OCI-LY7 (cell line): ENCODE data around the gene CNOT6.

Experiments
- EZH2phosphoT487 ChIP-seq: fragments of 200-600 bp; sonication (generic); IDR thresholded peaks from 2 replicates; pipeline ENCODE4 v1.6.1; 2018; ENCODE audit warnings: low read depth, borderline replicate concordance, mild to moderate bottlenecking, mixed run types, antibody characterized with exemption, low read length, moderate library complexity, mixed read lengths
- TF ChIP-seq, protein P1 (sequence below): fragments of 200-600 bp; sonication (generic); conservative IDR thresholded peaks from 2 replicates; pipeline ENCODE4 v1.5.1; 2014; ENCODE audit warnings: mild to moderate bottlenecking, antibody characterized with exemption, low read length, moderate library complexity, mixed read lengths

DNA sequence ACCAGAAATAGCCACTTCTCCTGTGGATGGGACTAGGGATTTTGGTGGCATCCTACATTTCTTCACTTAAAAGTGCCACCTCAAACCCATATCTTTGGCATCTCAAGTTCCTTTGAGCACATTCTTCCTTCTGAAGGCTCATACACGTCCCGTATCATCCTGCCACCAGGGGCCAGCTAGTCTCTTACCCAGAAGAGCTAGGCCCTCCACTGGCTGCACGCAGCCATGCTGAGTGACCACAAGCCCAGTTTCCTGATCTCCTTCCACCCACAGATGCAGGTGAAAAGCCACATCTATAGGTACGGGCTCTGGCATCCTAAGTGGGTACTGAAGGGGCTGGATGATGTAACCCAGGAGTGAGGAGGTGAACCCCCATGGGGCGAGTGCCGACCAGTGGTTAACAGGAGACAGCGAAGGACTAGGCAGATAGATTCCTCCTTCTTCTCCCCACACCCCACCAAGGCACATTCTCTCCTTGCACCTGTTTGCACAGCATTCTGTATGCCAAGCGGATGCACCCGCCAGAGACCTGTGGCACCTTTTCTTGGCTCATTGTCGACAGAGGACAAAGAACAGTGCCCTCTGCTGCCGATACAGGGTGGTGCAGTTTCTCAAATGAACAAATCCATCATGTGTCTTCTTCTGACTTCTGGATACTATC, 111.5 kb downstream of the CNOT6 start:
- TF ChIP-seq, protein P1, sequence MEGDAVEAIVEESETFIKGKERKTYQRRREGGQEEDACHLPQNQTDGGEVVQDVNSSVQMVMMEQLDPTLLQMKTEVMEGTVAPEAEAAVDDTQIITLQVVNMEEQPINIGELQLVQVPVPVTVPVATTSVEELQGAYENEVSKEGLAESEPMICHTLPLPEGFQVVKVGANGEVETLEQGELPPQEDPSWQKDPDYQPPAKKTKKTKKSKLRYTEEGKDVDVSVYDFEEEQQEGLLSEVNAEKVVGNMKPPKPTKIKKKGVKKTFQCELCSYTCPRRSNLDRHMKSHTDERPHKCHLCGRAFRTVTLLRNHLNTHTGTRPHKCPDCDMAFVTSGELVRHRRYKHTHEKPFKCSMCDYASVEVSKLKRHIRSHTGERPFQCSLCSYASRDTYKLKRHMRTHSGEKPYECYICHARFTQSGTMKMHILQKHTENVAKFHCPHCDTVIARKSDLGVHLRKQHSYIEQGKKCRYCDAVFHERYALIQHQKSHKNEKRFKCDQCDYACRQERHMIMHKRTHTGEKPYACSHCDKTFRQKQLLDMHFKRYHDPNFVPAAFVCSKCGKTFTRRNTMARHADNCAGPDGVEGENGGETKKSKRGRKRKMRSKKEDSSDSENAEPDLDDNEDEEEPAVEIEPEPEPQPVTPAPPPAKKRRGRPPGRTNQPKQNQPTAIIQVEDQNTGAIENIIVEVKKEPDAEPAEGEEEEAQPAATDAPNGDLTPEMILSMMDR = peak; percentile 90
- TF ChIP-seq EZH2phosphoT487 = no peak
